Kidney tubule cell (primary cell): Measurements from ENCODE around the gene NNMT.
"Not testable (repeated sequence)": the region's sequence is repeated elsewhere in the genome, so short reads cannot be mapped to it uniquely, and the experiment has no call there.

ENCODE experiments used
- DNase-seq: peaks from one replicate; pipeline ENCODE4 v3.0.0-alpha.2; 2018; ENCODE audit warnings: low spot score

The NNMT gene

GRCh38 chr11:114310095-114310494 lies 13.9 kb downstream of the NNMT start:
- no peak for DNase-seq

DNA sequence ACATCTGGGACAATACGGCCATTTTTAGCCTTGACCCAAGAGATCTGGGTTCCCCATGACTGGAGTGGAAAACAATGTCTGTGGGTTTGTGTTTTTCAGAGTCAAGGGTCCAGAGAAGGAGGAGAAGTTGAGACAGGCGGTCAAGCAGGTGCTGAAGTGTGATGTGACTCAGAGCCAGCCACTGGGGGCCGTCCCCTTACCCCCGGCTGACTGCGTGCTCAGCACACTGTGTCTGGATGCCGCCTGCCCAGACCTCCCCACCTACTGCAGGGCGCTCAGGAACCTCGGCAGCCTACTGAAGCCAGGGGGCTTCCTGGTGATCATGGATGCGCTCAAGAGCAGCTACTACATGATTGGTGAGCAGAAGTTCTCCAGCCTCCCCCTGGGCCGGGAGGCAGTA lies 15.7 kb downstream of the NNMT start:
- DNase-seq: no peak

DNA sequence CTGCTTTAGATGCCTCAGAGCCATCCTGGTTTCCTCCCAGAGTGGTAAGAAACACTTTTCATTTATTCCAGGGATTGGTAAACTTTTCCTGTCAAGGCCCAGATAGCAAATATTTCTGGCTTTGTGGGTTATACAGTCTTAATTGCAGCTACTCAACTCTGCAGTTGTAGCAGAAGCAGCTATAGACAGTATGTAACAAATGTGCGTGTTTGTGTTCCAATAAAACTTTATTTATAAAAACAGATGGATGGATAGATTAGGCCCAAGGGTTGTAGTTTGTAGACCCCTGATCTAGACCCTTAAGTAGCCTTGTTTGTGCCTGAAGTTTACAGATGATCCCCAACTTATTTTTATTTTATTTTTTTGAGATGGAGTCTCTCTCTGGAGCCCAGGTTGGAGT lies 17.9 kb downstream of the NNMT start:
- no peak for DNase-seq

- no peak for DNase-seq
These were observed 19.7 kb downstream of the NNMT start for GRCh38 chr11:114315749-114316368.

- no peak for DNase-seq
These were observed 21.0 kb downstream of the NNMT start for GRCh38 chr11:114316980-114317786.

DNA sequence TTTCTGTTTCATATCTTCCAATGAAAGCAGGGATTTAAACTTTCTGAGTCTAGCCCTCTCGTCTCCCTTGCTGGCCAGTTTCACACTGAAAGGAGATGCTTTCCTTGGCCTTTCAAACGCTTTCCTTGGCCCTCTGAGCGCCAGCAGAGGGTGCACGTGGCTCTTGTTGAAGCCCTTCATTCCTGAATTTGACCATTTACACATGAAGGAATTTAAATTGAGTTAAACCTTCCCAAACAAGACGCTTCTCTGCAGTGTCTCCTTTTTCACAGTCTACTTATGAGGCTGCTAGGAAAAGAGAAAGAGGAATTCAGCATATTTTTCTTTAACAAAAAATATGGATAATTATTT lies 21.6 kb downstream of the NNMT start:
- peak; percentile 42 for DNase-seq

- DNase-seq: no peak
These were observed 22.2 kb downstream of the NNMT start for GRCh38 chr11:114318361-114318760.

DNA sequence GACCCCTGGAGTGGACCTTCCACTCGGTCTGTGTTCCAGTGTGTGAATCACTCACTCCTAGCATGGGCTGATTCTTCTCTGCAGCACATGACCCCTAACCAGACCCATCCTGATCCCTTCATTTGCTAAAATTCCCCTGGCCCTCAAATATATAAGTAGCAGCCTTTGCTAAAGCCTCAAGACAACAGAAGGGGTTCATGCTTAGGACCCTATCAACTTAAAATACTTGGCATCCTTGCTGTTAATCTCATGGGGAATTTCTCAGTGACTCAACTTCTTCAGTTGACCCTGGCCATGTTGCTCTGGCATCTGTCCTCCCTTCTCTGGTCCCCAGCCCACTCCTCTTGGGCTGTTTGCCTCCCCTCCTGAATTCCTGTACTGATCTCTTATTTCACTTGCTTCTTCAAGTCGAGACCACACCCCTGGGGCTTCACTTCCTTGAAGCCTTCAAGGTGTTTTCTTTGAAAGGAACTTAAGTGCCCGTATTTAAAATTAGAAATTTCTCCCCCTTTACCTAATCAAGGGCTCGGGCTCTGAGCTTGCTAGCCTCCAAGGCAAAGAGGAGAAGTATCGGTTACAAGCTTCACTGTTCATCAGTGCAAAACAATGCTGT lies 23.6 kb downstream of the NNMT start:
- no peak for DNase-seq

- peak; percentile 82 for DNase-seq
These were observed 25.5 kb downstream of the NNMT start for GRCh38 chr11:114321621-114322257.

DNA sequence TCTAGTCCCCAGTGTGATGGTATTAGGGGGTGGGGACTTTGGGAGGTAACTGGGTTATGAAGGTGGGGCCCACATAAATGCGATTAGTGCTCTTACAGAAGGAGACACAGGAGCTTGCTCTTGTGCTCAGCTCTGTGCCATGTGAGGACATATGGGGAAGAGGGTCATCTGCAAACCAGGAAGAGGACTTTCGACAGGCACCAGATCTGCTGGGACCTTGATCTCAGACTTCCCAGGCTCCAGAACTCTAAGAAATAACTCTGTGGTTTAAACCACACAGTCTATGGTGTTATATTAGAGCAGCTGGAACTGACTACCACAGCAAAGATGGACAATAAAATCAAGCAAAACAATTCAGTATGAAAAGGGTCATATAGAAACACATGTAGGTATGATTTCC lies 26.7 kb downstream of the NNMT start:
- DNase-seq: no peak

DNA sequence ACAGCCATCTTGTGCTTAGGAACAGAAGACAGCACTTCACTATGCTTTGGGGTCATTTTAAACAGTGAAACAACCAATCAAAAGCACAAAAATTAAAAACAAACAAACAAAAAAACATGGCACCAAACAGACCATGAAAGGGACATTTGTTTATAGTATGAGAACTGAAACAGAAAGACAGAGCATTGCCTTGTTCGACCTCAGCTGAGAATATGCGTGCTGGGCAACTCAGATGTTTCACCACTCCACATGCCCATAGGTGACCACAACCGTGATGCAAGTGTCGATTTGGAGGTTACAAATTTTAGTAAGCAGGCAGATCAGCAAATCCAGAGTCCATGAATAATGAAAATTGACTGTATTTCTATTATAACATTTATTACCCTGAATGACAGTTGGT lies 30.0 kb downstream of the NNMT start:
- DNase-seq: no peak

DNA sequence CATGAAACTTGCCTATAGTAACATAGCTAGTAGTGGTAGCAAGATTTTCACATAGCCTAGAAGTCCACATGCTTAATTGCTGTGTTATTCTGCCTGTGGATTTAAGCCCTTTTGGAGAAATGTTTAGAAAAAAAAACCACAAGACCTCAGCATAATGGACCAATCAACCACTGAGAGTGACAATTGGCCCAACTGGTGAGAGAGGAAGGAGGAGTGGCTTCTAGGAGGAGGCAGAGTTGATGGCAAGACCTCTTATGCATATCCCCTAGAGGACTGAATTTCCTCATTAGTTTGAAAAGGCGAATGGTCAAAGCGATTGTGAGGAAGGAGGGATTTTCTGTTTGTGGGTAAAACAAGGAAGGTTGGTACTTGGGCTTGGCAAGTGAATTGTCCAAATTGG lies 30.6 kb downstream of the NNMT start:
- DNase-seq: no peak

DNA sequence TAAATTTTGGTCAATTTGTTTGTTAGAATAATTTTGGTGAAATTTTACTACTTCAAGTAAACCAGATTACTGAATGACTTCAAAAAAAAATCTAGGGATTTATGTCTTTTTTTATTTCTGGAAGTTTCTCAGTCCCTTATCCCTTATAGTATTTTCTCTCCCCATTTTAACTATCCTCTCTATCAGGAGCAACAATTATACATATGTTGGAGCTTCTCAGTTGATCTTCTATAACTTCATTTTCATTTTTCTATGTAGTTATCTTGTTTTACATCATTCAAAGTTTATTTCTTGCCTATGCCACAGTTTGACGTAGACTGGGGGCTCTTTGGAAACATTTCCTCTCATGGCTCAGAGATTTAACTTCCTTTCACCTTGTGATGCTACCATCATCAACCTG lies 34.2 kb downstream of the NNMT start:
- DNase-seq: no peak

- peak; percentile 78 for DNase-seq
These were observed 44.3 kb downstream of the NNMT start for GRCh38 chr11:114340311-114341131.

GRCh38 chr11:114341667-114342066 lies 45.5 kb downstream of the NNMT start:
- DNase-seq: not testable (repeated sequence)

DNA sequence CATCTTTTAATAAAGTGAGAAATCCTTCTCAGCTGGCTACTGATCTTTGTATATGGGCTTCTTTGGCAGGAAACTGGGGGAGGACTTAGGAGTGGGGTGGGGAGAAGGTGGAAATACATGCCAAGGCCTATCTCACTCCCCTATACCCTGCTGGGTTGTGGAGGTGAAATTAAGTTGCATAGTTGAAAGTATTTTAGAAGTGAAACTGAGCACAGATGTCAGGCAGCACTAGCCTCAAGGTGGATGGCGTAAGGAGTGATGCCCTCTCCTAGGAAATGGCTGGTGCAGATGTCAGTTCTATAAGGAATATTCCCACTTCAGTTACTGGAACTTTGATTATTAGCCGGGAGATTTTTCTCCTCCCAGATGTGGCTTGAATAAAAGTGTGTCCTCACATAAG lies 46.3 kb downstream of the NNMT start:
- DNase-seq: no peak

DNA sequence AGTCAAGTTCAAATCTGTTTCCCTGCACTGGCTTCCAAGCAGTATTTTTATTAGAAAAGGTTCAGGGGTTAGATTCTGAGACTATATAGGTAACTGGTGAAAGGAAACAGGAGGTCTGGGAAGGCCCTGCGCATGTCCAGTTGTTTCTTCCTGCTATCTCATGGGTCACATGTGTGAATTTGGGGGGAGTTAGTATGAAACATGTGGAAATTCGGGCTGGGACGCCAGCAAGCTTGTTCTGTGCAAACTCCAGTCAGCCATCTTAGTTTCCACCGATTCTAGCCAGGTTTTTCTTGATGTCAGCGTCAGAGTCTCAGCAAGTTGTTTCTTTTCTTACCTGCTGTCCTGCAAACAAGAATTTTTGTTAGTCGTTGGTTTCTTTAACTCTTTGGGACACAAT lies 46.8 kb downstream of the NNMT start:
- no peak for DNase-seq

DNA sequence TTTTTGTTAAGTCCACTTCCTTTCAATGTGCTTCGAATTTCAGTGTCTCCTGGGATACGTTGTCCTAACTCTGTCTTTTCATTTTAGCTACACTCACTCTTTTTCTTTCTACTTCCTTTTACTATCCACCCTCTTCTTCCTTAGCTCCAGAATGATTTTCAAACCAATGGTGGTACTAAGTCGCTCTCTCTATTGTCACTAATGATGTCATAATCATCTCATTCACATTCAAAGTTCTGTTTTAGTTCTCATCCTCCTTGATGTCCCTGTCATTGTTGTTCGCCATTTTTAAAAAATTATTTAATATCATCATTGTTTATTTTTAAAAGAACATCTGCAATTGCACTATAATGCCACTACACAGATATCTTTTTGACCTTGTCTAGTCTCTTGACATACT lies 47.3 kb downstream of the NNMT start:
- DNase-seq: no peak

GRCh38 chr11:114344494-114344893 lies 48.3 kb downstream of the NNMT start:
- DNase-seq: no peak

DNA sequence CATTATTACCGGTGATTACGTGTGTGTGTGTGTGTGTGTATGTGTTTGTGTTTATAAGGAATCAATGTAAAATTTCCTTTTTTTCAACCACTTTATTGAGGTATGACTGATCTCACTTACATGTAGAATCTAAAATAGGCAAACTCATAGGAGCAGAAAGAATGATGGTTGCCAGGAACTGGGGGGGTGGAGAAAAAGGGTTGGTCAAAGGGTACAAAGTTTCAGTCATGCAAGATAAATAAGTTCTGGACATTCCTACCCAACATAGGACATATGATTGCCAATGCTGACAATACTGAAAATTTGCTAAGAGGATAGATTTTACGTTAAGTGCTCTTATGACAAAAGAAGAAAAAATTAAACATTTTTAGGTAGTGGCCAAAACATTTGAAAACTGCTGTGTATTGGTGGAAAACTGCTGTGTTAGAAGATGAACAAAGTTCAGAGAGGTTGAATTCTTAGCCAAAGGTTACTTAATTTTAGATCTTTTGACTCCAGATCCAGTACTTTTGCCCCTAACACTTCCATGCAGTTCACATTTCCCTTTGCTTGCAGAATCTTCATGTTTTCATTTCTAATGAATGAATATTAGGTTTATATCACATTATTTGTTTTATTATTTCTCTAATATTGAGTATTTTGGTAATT lies 49.5 kb downstream of the NNMT start:
- DNase-seq: no peak

GRCh38 chr11:114346709-114347141 lies 50.5 kb downstream of the NNMT start:
- no peak for DNase-seq
